A673 (cell line): ENCODE results near the gene C9orf40.

Experiments used
- EZH2 ChIP-seq: fragments of 200-600 bp; sonication (generic); IDR thresholded peaks from 2 replicates; pipeline ENCODE4 v1.6.1; 2017; ENCODE audit warnings: borderline replicate concordance, low read depth, mild to moderate bottlenecking, mixed read lengths, antibody characterized with exemption, low read length; ENCODE audit not compliant: poor library complexity, severe bottlenecking
- TF ChIP-seq, protein P1 (sequence below): fragments of 300-800, 200-600 bp; sonication (generic); conservative IDR thresholded peaks from 2 replicates; pipeline ENCODE4 v1.5.1; 2017; ENCODE audit warnings: low read depth, mild to moderate bottlenecking, antibody characterized with exemption, low read length, moderate library complexity, mixed read lengths

DNA sequence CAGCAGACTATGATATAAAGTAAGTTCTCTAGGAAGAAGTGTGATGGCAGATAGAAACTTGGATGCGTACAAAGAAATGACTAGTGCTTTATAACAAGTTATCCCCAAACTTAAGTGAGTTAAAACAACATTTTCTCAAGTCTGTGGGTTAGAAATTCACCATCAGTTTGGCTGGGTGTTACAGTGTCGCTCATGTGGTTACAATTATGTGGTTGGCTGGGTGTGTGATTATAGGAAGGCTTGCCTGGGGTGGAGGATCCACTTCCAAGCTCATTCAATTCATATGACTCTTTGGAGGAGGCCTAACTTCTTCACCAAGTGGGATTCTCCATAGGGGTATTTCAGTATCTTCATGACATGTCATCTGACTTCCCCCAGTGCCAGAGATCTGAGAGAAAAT lies 10.3 kb upstream of the C9orf40 start:
- TF ChIP-seq, protein P1, sequence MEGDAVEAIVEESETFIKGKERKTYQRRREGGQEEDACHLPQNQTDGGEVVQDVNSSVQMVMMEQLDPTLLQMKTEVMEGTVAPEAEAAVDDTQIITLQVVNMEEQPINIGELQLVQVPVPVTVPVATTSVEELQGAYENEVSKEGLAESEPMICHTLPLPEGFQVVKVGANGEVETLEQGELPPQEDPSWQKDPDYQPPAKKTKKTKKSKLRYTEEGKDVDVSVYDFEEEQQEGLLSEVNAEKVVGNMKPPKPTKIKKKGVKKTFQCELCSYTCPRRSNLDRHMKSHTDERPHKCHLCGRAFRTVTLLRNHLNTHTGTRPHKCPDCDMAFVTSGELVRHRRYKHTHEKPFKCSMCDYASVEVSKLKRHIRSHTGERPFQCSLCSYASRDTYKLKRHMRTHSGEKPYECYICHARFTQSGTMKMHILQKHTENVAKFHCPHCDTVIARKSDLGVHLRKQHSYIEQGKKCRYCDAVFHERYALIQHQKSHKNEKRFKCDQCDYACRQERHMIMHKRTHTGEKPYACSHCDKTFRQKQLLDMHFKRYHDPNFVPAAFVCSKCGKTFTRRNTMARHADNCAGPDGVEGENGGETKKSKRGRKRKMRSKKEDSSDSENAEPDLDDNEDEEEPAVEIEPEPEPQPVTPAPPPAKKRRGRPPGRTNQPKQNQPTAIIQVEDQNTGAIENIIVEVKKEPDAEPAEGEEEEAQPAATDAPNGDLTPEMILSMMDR = no peak
- TF ChIP-seq EZH2 = no peak
